HL-60/S4 treated with phorbol 12-myristate 13-acetate at 8.2 ng/mL for 4 days and 3 days (cell line): ENCODE data around the gene SCYGR3.

Experiments
- in situ Hi-C: fragments of 300-500 bp; cut with MboI; formaldehyde crosslinking; loops from 2 replicates; pipeline ENCODE4 v1.15.0; 2022; ENCODE audit warnings: low sequenced_read_pairs

The SCYGR3 gene

DNA sequence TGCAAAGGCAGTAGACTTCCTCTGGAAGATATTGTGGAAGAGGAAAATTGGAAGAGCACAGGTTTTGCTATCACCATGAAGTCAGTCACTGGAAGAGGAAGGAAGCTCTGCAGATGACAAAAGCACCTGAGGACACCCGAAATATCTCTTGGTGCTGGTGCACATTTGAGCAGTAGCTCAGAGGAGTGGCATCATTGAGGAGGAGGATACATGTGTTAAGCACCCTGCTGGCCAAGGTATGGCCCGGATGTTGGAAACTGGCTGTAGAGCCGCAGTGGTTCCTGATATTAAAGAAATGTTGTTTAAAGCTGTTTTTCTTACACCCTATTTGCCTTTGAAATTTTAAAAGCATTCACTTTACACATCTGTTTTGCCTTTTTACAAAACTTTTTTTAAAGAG is 48.6 kb downstream of the SCYGR3 start:
- in situ Hi-C loops = no loop called here

DNA sequence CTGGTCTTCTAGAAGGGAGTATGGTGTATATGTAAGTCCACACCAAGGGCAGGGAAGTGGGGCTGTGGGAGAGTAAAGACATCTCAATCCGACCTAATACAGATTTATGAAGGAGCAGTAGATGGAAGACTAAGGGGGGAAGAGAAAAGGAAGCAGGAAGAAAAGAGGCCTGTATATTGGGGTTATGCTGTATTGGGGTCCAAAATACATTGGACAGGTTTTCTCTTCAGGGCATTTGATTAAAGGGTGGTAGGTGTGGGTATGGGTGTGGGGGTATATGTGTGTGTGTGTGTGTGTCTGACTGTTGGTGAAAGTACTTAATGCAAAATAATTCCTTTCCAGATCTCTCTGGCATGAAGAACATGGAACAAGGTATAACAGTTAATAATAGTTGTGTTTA is 49.6 kb downstream of the SCYGR3 start:
- in situ Hi-C loops = no loop called here
